Stimulated activated CD8-positive, alpha-beta memory T cell treated with anti-CD3 and anti-CD28 coated beads, Interleukin-15, amount 100 ng/mL, for 4 hours (primary cell): ENCODE results near the gene DDX27.
A peak's percentile ranks its signal among the peaks of the same experiment; 100 is the strongest.
"Not testable (repeated sequence)": the region's sequence is repeated elsewhere in the genome, so short reads cannot be mapped to it uniquely, and the experiment has no call there.

Source experiments
- DNase-seq, 2 donors: peaks; one replicate each; pipeline ENCODE4 v3.0.0-alpha.2; 2020; ENCODE audit warnings: low read depth in 2 of 2

DDX27 gene

DNA sequence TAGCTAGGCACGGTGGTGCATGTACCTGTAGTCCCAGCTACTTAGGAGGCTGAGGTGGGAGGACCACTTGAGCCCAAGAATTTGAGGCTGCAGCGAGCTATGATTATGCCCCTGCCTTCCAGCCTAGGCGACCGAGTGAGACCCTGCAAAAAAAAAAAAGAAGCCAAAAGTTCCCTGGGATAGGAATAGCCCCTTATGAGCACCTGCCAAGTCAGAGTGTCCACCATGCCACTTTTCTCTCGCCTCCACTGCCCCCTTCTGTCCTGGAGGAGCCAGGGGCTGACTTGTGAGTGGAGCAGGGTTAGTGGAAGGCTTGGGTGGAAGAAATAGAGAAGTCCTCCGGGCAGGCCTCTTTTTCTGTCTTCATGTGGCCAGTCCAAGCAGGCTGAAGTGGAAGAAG is 12.1 kb upstream of the DDX27 start:
- no peak for DNase-seq

DNA sequence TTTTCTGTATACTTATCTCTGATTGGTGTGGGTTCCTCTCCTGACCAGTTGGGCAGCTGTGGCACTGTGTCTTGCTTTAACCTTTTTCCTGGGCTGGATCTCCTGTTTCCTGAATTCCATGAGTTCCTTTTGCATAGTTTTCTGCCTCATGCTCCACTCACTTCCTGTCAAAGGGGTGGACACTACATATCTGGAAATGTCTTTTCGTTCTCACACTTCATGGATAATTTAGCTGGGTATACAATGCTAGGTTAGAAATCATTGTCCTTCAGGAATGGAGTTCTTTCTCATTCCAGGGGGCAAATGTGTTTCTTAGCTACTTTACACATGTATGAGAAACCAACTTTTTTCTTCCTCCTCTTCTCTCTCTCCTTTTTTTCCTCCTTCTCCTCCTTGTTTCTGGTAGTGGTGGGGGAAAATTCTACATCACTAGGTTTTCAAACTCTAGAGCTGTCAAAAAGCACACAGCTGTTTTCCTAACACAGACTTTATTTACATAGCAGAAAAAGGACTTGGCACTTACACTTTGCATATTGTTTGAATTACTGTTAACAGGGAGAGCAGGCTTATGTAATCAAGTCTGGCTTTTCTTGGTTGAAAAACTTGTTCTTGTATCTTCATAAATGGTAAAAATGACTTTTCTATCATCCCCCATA is 9.0 kb upstream of the DDX27 start:
- no peak for DNase-seq

DNA sequence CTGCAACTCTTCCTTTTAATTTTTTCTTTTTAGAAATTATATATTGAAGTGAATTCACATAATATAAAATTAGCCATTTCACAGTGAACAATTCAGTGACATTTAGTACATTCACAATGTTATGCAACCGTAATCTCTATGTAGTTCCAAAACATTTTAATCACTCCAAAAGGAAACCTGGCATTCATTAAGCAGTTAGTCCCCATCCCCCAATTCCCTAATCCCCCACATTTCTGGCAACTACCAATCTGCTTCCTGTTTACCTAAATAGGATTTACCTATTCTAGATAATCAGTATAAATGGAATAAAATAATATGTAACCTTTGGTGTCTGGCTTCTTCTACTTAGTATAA is 8.5 kb upstream of the DDX27 start:
- DNase-seq: no peak

DNA sequence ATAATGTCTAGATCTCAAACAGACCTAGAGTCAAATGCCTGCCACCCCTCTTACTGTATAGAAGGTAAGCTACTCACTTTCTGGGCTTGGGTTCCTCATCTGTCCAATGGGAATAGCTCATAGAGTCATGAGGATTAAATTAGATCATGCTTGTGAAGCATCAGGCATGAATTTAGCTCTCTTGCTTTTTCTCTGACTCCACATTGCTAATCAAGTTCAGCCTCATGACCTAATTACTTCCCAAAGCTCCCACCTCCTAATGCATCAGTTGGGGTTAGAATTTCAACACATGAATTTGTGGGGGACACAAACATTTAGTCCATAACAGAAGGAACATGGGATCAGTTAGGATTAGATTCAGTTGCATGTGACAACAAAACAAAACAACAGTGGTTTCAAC is 4.6 kb upstream of the DDX27 start:
- DNase-seq: no peak

DNA sequence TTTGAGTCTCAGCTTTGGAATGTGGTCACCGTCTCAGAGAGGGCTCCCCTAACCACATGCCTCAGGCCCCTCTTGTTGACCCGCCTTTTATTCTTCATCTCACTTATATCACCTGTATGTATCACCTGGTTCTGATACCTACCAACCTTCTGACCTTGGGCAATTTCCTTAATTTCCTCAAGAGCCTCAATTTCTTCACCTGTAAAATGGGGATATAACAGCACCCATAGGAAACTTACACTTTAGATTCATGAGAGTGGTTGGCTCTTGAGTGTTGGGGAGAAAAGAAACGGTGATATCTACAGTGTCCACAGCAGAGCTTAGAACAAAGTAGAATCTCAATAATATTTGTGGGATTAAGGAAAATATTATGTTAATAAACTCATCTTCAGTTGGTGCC is 4.0 kb upstream of the DDX27 start:
- no peak for DNase-seq

DNA sequence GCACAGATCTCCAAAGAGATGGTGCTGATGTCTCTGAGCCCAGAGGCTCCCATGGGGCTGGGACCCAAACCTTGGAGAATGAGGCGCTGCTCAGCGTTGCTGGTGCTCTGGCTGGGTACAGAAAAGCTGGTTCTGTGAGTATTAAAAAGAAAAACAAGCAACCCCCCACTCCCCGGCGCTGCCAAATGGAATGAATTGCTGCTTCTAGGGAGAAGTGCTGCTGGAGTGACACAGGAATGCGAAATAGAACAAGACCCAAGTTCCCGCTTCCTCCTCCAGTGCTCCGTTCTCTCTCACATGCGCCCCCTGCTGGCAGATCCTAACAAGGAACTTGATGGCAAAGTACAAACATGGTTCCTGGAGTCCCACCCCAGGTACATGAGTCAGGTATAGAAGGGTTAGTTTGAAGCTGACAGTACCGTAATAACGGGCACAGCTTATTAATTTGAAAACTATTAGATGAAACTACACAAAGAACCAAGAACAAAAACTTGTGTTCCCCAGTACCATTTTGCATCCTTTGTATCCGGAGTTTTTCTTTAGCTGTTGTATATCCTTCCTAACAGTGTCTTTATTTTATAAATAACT is 2.1 kb upstream of the DDX27 start:
- DNase-seq: peak; percentile 71 to 90

DNA sequence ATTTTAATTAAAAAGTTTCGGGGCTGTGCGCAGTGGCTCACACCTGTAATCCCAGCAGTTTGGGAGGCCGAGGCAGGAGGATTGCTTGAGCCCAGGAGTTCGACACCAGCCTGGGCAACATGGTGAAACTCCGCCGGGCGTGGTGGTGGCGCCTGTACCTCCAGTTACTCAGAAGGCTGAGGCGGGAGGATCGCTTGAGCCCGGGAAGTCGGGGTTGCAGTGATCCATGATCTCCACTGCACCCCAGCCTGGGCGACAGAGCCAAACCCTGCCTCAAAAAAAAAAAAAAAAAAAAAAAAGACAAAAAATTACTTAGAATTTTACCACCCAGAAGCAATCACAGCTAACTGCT is 501 bp upstream of the DDX27 start:
- not testable (repeated sequence) for DNase-seq

DNA sequence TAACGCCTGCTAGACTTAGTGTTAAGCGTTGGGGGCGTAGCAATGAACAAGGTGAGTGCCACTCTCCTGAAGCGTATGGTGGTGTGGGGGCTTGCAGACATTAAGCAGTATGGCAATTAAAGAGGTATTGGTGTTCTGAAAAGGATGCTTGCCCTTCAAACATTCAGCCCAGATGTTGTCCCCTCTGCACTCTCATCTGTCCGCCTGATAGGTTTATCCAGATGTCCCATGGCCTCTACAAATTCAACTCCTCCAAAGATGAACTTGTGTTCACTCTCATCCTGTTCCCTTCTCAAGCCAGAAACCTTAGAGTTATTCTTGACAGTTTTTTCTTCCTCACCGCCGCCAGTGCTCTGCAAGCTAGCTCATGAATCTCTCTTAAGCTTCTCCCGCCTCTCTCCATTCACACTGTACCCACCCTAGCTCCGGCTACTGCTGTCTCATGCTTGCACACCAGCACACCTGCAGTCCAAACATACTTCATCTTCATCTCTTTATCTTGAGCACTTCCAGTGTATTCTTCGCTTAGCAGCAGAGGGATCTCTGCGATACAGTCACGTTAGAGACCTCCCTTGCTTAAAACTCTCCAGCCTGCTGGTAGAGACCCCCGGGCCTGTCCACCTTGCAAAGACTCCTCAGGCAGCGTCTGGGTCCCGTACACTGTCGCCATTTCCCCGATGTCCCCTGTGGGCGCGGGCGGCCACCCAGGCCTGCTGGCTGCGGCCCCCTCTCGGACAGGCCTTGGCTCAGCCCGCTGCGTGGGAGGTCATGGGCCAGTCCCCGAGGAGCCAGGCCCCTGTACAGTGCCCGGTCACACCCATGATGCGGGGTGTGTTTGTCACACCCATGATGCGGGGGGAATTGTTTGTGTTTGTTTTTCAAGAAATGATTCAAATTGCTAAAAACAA is 962 bp downstream of the DDX27 start:
- no peak for DNase-seq

DNA sequence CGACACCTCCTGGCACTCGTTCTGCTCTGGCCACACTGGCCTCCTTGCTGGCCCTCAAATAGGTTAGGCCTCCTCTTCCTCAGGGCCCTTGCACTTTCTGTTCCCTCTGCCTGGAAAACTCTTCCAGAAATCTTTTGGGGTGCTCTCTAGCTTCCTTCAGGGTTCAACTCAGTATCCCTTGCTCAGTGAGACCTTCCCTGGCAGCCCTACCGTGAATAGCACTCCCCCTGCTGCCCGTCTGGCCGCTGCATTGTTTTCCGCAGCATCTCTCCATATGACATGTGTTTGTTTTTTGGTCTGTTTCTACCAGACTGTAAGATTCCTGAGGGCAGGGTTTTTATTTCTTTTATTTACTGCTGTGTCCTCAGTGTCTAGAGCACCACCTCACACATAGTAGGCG is 6.7 kb downstream of the DDX27 start:
- DNase-seq: no peak

DNA sequence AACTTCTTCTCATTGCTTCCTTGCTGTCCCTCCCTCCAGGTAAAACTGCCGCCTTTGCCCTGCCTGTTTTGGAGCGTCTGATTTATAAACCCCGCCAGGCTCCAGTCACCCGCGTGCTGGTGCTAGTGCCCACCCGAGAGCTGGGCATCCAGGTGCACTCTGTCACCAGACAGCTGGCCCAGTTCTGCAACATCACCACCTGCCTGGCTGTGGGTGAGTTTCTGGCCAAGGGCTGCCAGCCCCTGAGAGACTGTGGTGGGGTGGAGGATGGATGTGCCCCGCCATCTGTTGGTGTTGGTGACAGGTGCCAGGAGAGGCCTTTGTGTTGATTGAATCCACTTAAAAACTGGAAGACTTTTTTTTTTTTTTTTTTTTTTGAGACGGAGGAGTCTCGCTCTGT is 9.5 kb downstream of the DDX27 start:
- no peak for DNase-seq

DNA sequence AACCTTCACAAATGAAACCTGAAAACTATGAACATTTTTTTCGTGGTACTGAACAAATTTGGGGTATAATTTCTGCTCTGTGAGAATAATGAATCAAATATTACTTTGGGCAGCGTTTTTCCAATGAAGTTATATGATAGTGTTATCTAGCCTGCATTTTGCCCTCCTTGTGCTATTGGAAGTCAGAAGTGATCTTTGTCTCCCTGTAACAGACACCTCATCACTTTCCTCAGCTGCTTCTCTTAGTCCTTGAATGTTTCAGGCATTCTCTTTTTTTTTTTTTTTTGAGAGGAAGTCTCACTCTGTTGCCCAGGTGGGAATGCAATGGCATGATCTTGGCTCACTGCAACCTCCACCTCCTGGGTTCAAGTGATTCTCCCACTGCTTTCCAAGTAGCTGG is 10.2 kb downstream of the DDX27 start:
- DNase-seq: no peak

DNA sequence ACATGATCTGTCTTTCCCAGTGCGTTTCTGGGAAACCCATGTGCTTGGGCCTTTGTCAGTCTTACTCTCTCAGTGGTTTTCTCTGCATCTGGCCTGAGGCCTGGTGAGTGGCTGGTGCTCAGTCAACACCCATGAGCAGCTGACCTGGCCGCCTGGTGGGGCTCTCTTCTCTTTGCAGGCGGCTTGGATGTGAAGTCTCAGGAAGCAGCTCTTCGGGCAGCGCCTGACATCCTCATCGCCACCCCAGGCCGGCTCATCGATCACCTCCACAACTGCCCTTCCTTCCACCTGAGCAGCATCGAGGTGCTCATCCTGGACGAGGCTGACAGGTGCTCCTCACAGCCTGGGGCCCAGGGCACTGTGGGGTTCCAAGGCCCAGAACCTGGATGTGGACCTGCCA is 10.8 kb downstream of the DDX27 start:
- DNase-seq: no peak

DNA sequence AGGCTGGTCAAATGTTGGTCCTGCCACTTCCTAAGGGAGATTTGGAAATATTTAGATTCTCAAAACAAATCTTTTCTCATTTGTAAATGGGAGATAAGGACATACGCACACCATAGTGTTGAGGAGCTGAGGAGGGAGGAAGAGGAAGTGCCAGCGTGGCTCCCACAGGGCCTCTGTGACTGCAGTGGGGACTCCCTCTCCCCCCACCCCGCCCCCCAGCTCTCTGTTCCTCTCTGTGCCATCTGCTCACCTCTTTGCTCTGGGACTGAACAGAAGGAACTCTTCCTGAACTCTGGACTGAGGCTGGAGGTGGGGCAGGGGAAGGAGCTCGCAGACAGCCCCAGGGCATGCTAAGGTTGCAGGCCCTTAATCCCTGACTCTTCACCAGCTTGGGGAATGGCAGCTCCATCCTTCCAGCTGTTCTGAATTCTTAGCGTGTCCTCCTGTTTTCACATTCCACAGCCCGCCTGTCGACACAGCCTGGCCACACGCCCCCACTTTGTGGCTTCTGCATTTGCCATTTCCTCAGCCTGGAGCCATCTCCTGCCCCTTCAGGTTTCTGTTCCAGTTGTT is 11.4 kb downstream of the DDX27 start:
- DNase-seq: no peak

DNA sequence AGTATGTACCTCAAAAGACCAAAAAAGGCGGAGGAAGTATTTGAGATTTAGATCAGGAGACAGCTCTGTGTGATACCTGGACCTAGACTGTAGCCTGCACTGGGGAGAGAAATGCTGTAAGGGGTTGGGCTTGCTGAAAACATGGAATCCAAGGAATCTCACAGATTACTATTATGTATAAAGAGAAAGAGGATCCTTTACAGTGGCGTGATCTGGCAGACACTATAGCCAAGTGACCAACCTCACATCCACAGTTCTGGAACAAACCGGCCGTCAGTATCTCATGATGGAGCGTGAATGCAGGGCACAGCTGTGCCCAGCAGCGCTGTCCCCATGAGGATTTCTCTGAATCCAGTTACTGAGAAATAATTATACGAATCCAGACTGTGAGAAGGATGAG is 12.3 kb downstream of the DDX27 start:
- DNase-seq: no peak

DNA sequence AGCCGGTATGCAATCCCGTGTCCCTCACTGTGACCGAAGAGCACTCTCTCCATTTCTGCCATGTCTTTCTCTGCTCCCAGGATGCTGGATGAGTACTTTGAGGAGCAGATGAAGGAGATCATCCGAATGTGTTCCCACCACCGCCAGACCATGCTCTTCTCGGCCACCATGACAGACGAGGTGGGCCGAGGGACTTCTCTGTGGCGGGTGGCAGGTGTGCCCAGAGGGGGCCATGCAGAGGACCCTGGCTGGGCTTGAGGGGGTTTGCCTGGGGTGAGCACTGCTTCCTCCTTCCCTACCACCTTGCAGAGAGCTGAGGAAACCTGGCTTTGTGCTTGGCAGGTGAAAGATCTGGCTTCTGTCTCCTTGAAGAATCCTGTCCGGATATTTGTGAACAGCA is 14.0 kb downstream of the DDX27 start:
- DNase-seq: no peak

DNA sequence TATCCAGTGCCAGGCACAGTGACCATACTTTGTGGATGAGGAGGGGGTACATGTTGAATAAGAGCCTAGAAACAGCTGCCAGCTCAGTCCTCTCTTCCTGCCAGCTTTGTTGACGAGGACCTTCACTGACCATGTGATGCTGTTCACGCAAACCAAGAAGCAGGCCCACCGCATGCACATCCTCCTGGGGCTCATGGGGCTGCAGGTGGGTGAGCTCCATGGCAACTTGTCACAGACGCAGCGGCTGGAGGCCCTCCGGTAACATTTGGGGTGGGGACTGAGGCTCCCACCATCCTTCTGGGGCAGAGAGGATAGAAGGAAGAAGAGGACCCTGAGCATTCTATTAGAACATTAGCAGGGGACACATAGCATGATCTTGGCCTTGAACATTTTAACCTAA is 15.6 kb downstream of the DDX27 start:
- DNase-seq: no peak

DNA sequence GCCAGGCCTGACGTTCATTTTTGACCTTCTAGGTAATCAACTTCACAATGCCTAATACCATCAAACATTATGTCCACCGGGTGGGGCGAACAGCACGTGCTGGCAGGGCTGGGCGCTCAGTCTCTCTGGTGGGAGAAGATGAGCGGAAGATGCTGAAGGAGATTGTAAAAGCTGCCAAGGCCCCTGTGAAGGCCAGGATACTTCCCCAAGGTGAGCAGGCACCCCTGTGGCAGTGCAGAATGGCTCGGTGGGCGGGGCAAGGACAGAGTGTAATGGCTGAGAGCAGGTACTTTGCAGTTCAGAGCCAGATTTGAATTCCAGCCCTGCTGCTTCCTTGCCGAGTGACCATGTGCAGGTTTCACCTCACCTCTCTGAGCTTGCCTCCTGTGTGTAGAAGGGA is 17.1 kb downstream of the DDX27 start:
- no peak for DNase-seq

DNA sequence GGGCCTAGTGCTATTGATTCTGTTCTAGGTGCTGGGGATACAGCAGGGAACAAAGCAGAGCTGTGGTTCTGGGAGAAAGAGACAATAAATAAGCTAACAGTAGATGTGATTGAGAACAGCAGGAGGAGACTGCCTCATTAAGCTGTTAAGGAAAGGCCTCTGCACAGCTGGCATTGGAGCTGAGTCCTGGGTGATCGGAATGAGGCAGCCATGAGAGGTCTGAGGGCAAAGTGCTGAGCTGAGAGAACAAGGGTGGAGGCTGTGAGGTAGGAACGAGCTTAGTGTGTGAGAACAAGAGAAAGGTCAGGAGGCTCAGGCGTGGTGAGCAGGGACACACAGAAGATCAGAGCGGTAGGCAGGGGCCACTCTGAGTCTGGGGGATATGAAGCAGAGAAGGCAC is 18.3 kb downstream of the DDX27 start:
- DNase-seq: no peak

DNA sequence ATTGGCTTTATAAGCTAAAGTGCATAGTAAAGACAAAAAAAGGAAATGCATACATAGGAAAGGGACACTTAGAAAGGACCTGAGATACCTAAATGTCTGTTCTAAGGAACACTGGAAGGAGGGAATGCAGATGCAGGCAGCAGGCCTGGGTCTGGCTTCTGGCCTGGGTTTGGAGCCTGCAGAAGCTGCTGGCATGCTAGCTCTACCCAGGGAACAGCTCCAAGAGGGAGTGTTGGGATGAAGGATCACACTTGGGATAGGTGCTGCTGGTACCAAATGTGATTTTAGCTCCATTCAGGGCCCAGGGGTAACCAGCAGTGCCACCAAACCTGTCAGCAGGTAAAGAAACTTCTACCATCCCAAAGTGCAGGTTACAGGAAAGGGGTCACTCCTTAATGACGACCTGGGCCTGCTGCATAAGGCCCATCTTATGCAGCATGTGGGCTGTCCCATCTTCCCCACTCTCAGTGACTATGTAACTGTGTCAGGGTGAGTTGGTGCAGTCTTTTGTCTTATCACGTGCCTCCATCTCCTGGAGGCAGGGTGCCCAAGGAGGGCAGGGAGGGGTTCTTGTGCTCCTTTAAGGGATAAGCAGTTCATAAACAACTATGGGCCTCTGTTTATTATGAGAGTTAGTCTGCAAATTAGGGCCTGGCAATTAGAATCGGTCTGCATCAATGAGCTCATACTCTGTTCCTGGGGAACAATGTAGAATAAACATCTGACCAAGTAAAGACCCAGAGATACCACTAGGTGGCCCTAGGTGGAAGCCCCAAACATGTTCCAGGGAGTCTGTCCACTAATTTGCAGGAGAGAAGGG is 26.9 kb downstream of the DDX27 start:
- DNase-seq: no peak

DNA sequence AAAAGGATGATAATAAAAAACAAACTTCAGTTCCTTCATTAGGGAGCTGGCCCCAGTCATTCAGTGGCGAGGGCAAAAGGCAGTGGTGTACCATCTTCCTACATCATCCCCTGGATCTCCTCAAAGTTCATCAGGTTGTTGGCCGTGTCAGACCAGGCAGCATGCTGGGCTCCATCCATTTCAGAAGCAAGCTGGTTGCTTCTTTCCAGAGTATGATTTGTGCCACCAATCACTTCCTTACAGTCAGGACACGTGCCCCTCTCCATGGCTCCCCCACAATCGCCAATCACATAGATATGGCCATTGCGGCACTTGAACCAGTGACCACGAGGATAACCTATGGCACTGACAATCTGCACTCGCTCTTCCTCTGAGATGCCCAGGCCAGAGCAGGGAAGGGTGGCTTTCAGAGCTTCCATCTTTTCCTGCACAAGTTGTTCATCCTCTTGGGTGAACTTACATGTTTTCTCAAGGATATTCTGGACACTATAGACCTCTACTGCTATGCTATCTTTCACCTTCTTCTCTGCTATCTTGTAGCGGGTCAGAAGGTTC is 28.0 kb downstream of the DDX27 start:
- no peak for DNase-seq

DNA sequence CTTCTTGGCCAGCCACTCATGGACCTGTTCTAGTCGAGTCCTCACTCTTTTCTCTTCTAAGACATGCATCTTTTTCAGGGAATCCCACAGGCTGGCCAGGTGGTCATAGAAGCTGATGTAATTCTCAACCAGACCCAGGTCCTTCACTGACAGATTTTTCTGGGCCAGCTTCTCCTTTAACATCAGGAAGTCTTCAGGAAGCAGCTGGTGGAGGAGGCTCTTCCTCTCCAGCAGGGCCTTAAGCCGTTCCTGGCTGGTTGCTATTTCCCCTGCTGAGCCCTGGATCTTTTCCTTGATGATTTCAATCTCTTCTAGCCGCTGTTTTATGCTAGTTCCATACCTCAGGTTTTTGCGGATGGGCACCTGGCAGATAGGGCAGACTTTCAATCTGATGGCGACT is 28.6 kb downstream of the DDX27 start:
- DNase-seq: no peak

DNA sequence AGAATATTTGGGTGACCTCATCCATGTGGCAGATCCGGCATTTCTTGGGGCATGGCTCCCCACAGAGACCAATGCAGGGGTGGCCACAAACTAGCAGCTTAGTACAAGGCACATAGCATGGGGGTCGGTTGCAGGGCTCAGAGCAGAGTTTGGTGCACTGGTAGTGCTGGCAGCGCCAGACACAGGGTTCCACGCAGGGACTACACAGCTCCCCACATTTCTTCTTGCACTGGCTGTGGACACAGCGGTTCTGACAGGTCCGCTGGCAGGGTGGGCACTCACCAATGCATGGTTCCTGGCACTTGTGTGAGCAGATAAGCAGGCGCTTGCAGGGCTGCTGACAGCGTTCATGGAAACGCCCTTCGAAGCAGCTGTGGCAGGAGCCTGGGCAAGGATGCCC is 29.1 kb downstream of the DDX27 start:
- no peak for DNase-seq
